M059J (cell line): ENCODE results near the gene LRCH3. TPM values are rescaled to one million over a fixed set of nuclear protein-coding genes. Genes with fewer than 3 reads are reported as not detected.
A peak's percentile ranks its signal among the peaks of the same experiment; 100 is the strongest.
"Not testable (repeated sequence)": the region's sequence is repeated elsewhere in the genome, so short reads cannot be mapped to it uniquely, and the experiment has no call there.

Experiments
- DNase-seq: peaks from one replicate; pipeline ENCODE4 v3.0.0-alpha.2; 2012; ENCODE audit warnings: low read depth
- total RNA-seq: library from RNA; depleted of rRNA; stranded (reverse); fragments of >200 nt; shearing (Covaris generic); gene quantifications from 2 replicates; pipeline ENCODE4 v1.2.3, GENCODE V29; 2014

LRCH3 gene
- total RNA-seq, 1 experiment from 2014 or later = 24.4 TPM

- DNase-seq = no peak
Observed at GRCh38 chr3:197882586-197882985, 91.5 kb downstream of the LRCH3 start.

DNA sequence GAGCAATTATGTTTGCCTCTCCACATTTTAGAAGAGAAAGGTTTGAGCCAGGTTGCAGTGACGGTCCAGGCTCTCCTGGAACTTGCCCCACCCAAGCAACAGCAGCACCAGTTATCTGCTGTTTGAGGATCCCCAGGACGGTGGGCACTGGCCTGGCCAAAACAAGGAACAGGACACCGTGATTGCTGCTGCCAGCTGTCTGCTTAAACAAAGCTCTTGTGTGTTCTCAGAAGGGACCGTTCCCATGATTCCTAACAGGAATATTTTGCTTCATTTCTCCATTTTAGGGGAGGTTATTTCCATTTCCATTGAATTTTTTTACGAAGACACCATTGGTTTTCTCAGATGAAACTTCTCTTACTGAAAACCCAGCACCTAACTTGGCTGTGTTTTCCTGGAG is 92.5 kb downstream of the LRCH3 start:
- DNase-seq = no peak

DNA sequence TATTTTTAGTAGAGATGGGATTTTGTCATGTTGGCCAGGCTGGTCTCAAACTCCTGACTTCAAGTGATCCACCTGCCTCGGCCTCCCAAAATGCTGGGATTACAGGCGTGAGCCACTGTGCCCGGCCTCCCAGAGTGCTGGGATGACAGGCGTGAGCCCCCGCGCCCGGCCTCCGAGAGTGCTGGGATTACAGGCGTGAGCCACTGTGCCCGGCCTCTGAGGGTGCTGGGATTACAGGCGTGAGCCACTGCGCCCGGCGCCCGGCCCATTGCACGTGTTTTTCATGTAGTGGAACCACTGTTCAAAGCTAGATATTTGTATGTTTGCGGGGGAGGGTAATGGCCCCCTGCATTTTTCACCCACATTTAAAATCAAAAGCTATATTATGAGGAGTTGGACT is 93.3 kb downstream of the LRCH3 start:
- not testable (repeated sequence) for DNase-seq

GRCh38 chr3:197886052-197886451 is 95.0 kb downstream of the LRCH3 start:
- DNase-seq = not testable (repeated sequence)

GRCh38 chr3:197887430-197888053 is 96.5 kb downstream of the LRCH3 start:
- DNase-seq = not testable (repeated sequence)

GRCh38 chr3:197888511-197888910 is 97.5 kb downstream of the LRCH3 start:
- DNase-seq = no peak

- peak; percentile 9 for DNase-seq
Observed at GRCh38 chr3:197889204-197889930, 98.3 kb downstream of the LRCH3 start.

DNA sequence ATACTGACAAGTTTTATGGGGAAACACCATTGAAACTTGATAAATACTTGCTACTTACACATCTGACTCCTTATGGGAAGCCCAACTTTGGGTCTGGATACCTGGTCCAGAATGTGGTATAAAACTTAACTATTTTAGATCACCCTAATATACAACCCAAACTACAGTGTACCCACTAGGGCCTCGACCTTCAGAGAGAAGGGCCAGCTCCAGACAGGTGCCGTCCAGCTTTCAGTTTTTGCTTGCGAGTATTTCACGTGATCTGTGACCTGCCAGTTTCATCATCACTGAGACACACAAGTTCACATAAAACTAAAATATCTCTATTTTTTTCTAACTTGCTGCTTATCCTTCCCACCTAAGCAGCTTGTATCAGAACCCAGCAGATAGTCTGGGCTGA is 99.6 kb downstream of the LRCH3 start:
- no peak for DNase-seq

DNA sequence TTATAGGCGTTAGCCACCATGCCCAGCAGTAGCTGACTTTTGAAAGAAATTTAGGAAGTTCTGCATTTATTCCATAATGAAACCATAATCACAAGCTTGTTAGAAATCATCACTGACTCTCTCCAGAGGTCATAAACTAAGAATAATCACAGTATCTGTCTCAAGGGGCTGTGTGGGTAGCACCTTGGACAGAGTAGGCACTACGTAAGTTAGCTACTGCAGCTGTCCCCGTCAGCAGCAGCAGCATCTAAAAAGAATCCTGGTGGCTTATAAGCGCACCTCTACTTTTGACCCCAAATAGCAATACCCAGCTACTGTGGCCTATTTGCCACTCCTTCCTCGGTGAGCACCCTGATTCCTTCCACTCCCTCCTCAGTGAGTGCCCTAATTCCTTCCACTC is 101.1 kb downstream of the LRCH3 start:
- no peak for DNase-seq

DNA sequence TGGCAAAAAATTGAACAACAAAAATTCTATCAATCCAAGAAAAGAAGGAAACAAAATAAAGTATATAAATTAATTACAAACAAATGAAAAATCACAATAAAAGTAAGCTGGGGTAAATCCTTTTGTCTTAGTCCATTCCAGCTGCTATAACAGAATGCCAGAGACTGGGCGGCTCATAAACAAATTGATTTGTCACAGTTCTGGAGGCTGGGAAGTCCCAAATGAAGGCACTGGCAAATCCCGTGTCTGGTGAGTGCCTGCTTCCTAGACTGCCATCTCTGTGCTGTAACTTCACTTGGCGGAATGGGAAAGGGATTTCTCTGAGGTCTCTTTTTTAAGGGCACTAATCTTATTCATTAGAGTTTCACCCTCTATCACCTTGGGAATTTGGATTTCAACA is 105.4 kb downstream of the LRCH3 start:
- DNase-seq = no peak

GRCh38 chr3:197899833-197900478 is 108.9 kb downstream of the LRCH3 start:
- no peak for DNase-seq

GRCh38 chr3:197901626-197902025 is 110.6 kb downstream of the LRCH3 start:
- peak; percentile 15 for DNase-seq

GRCh38 chr3:197906023-197906849 is 115.2 kb downstream of the LRCH3 start:
- DNase-seq = peak; percentile 95

DNA sequence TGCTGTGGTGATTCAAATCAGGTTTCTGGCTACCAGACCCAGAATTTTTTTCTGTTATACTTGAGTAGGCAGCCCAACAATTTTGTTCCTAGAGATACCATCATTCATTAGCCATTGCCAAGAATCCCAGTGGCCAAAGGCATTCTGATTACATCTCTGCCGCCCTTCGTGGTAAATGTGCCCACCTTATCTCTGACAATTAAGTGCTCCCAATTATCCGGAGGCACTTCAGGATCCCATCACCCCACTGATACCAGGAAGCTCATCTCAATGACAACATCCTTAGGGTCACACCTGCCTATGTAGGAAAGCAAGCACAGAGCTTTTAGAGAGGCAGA is 115.8 kb downstream of the LRCH3 start:
- DNase-seq = no peak

GRCh38 chr3:197907196-197907595 is 116.1 kb downstream of the LRCH3 start:
- peak; percentile 30 for DNase-seq

- DNase-seq = peak; percentile 63
Observed at GRCh38 chr3:197908550-197908949, 117.5 kb downstream of the LRCH3 start.

- no peak for DNase-seq
Observed at GRCh38 chr3:197908957-197909701, 118.1 kb downstream of the LRCH3 start.

DNA sequence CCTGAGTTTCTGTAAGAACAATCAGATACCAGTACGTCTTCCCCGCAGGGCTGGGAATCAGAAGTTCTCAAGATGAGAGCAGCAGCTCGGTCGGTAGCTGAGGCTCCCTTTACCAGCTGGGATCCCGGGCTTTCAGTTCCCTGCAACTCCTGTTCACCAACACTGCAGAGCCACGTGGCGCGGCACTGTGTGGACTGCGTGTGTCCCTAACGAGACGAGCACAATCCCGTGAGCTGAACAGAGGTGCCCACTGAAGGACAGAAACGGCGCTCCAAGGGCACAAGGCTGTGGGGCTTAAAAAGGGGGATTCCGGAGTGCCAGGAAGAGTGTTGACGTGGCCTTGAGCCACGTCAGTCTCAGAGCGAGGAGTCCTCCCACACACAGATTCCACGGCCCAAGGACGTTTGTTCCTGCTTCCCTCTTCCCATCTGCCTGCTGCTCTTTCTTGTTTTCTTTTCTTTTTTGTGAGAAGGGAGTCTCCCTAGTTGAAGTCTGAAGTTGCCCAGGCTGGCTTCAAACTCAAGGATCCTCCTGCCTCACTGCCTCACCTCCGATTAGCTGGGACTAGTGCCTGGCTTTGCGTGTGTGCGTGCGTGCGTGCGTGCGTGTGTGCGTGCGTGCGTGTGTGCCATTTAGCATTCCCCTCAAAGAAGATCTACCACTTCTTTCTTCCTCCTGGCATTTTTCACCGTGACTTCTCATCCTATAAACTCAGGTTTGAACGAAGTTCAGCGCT is 121.9 kb downstream of the LRCH3 start:
- no peak for DNase-seq

GRCh38 chr3:197913641-197914380 is 122.8 kb downstream of the LRCH3 start:
- DNase-seq = no peak
